Mesenchymal stem cell (in vitro differentiated cells and primary cell): Measurements from ENCODE around the gene ATP8B1.

ENCODE experiments used
- DNase-seq: peaks from one replicate; pipeline ENCODE4 v3.0.0-alpha.2; 2013
- H2AFZ ChIP-seq: one replicate; pipeline ENCODE4 v1.6.1; 2013; ENCODE audit warnings: low read depth, mild to moderate bottlenecking, control low read depth, inconsistent platforms, low read length, moderate library complexity
- H2AK5ac ChIP-seq: 2 replicates; pipeline ENCODE4 v1.6.1; 2013; ENCODE audit warnings: low read length, moderate library complexity, mild to moderate bottlenecking, inconsistent platforms; ENCODE audit not compliant: severe bottlenecking
- H2BK120ac ChIP-seq: one replicate; pipeline ENCODE4 v1.6.1; 2013; ENCODE audit warnings: low read depth, mild to moderate bottlenecking, inconsistent platforms, low read length, moderate library complexity
- H2BK12ac ChIP-seq, 2 experiments: one replicate each; pipeline ENCODE4 v1.6.1; 2013; ENCODE audit warnings: inconsistent platforms in 2 of 2, low read length in 2 of 2, mild to moderate bottlenecking in 2 of 2, moderate library complexity in 2 of 2, control low read depth in 1 of 2
- H2BK15ac ChIP-seq: one replicate; pipeline ENCODE4 v1.6.1; 2013; ENCODE audit warnings: mild to moderate bottlenecking, low read depth, inconsistent platforms; ENCODE audit not compliant: poor library complexity, severe bottlenecking
- H2BK5ac ChIP-seq: 2 replicates; pipeline ENCODE4 v1.6.1; 2013; ENCODE audit warnings: low read depth, mild to moderate bottlenecking, low read length, control low read depth, inconsistent platforms; ENCODE audit not compliant: poor library complexity, severe bottlenecking
- H3K14ac ChIP-seq, 2 experiments: one replicate each; pipeline ENCODE4 v1.6.1; 2013; ENCODE audit warnings: inconsistent platforms in 2 of 2, low read length in 2 of 2, control low read depth in 1 of 2, mild to moderate bottlenecking in 1 of 2, moderate library complexity in 1 of 2
- H3K18ac ChIP-seq, 2 experiments: one replicate each; pipeline ENCODE4 v1.6.1; 2013; ENCODE audit warnings: inconsistent platforms in 2 of 2, low read length in 2 of 2, control low read depth in 1 of 2, low read depth in 1 of 2, mild to moderate bottlenecking in 1 of 2
- H3K23ac ChIP-seq, 2 experiments: one replicate each; pipeline ENCODE4 v1.6.1; 2013; ENCODE audit warnings: inconsistent platforms in 2 of 2, low read length in 2 of 2, mild to moderate bottlenecking in 2 of 2, moderate library complexity in 2 of 2, control low read depth in 1 of 2
- H3K27ac ChIP-seq: 2 replicates; pipeline ENCODE4 v1.5.1; 2013; ENCODE audit warnings: mild to moderate bottlenecking, moderate library complexity, low read length, control low read depth, inconsistent platforms; ENCODE audit not compliant: poor library complexity, severe bottlenecking
- H3K27me3 ChIP-seq, 2 experiments: 2 replicates each; pipeline versions ENCODE4 v1.6.1 to v1.7.0; 2013; ENCODE audit warnings: low read length in 2 of 2, mild to moderate bottlenecking in 2 of 2, moderate library complexity in 2 of 2, control low read depth in 1 of 2, inconsistent platforms in 1 of 2; ENCODE audit not compliant: control insufficient read depth in 1 of 2, insufficient read depth in 1 of 2
- H3K36me3 ChIP-seq, 2 experiments: 2 replicates each; pipeline versions ENCODE4 v1.6.1 to v1.7.0; 2013; ENCODE audit warnings: low read length in 2 of 2, control low read depth in 1 of 2, inconsistent platforms in 1 of 2, low read depth in 1 of 2, mild to moderate bottlenecking in 1 of 2; ENCODE audit not compliant: insufficient read depth in 2 of 2, control insufficient read depth in 1 of 2
- H3K4ac ChIP-seq, 2 experiments: one replicate each; pipeline ENCODE4 v1.6.1; 2013; ENCODE audit warnings: inconsistent platforms in 2 of 2, low read length in 2 of 2, mild to moderate bottlenecking in 2 of 2, moderate library complexity in 2 of 2, control low read depth in 1 of 2, low read depth in 1 of 2
- H3K4me1 ChIP-seq: 2 replicates; pipeline ENCODE4 v1.6.1; 2013; ENCODE audit warnings: low read depth, low read length, control low read depth; ENCODE audit not compliant: control insufficient read depth, insufficient read depth
- H3K4me2 ChIP-seq: 2 replicates; pipeline ENCODE4 v1.6.1; 2013; ENCODE audit warnings: low read length, mild to moderate bottlenecking, inconsistent platforms; ENCODE audit not compliant: poor library complexity, severe bottlenecking
- H3K4me3 ChIP-seq, 2 experiments: 2 replicates each; pipeline versions ENCODE4 v1.5.1 to v1.7.0; 2013; ENCODE audit warnings: low read length in 2 of 2, mild to moderate bottlenecking in 2 of 2, control low read depth in 1 of 2, low read depth in 1 of 2; ENCODE audit not compliant: insufficient read depth in 1 of 2
- H3K79me1 ChIP-seq: replicated peaks from 2 replicates; pipeline ENCODE4 v1.6.1; 2013; ENCODE audit warnings: mild to moderate bottlenecking, control low read depth, low read length, inconsistent platforms; ENCODE audit not compliant: poor library complexity, severe bottlenecking
- H3K9ac ChIP-seq: 2 replicates; pipeline ENCODE4 v1.7.0; 2013; ENCODE audit warnings: mild to moderate bottlenecking, low read length, moderate library complexity
- H3K9me3 ChIP-seq: 2 replicates; pipeline ENCODE4 v1.7.0; 2013; ENCODE audit warnings: mild to moderate bottlenecking, low read length; ENCODE audit not compliant: control insufficient read depth
- H4K8ac ChIP-seq: one replicate; pipeline ENCODE4 v1.6.1; 2013; ENCODE audit warnings: inconsistent platforms, mild to moderate bottlenecking, low read length, moderate library complexity
- H4K91ac ChIP-seq: one replicate; pipeline ENCODE4 v1.6.1; 2013; ENCODE audit warnings: mild to moderate bottlenecking, low read length, inconsistent platforms
- WGBS: methylation state at CpG from one replicate; pipeline ENCODE4 v1.1.7; 2013; ENCODE audit warnings: mixed read lengths; 5-methylcytosine and 5-hydroxymethylcytosine counted together

Gene ATP8B1

DNA sequence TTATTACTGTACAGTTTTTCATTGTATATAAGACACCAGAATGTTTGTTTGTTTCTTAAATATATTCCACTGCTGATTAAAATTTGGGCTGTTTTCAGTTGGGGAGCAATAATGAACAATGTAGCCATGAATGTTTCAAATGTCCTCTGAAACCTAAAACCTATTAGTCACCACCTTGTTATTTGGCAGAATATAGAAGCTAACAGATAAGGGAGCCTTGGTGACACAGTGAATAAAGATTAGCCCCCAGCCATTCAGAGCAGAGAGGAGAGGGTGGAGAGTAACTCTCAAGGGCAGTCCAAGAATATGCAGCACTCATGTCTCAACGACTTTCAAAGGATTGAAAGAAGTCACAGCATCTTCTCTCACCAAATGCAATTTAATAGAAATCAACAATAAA, 43.1 kb upstream of the ATP8B1 start:
- Histone ChIP-seq H2BK15ac (no peak overlapping the region), H2AK5ac (no peak overlapping the region)

GRCh38 chr18:57845605-57846074, 42.5 kb upstream of the ATP8B1 start:
- H2BK12ac ChIP-seq, result no peak overlapping the region
- H2BK120ac ChIP-seq, result no peak overlapping the region
- no peak overlapping the region for H2BK15ac ChIP-seq
- H3K27ac ChIP-seq, result peak overlapping the region; percentile 2
- no peak overlapping the region for H3K18ac ChIP-seq
- no peaks in the 10 kb centered on the region for H3K9me3 ChIP-seq
- no peak overlapping the region for H3K9ac ChIP-seq
- 89% methylated on average over 3 of the region's 3 CpGs for WGBS
- H2BK5ac ChIP-seq, result no peak overlapping the region
- no peak overlapping the region for H3K4ac ChIP-seq
- no peaks in the 10 kb centered on the region for H3K36me3 ChIP-seq
- H2AFZ ChIP-seq, result no peak overlapping the region
- no peak overlapping the region for H3K4me3 ChIP-seq
- H3K79me1 ChIP-seq, result no peaks in the 10 kb centered on the region
- no peak overlapping the region for H3K4me2 ChIP-seq
- no peak overlapping the region for H4K91ac ChIP-seq
- peak overlapping the region; percentile 45 for H2AK5ac ChIP-seq
- no peaks in the 10 kb centered on the region for H3K4me1 ChIP-seq
- no peak for DNase-seq
- H4K8ac ChIP-seq, result no peak overlapping the region
- H3K27me3 ChIP-seq, result no peaks in the 10 kb centered on the region
- H3K14ac ChIP-seq, result no peak overlapping the region
- no peak overlapping the region for H3K23ac ChIP-seq

More for the DNA sequence above, 43.1 kb upstream of the ATP8B1 start:
- Histone ChIP-seq H3K27me3 (no peaks in the 10 kb centered on the region), H4K91ac (no peak overlapping the region), H3K23ac (no peak overlapping the region), H2BK5ac (no peak overlapping the region), H3K4me2 (no peak overlapping the region), H2BK12ac (no peak overlapping the region), H3K9ac (no peak overlapping the region), H2AFZ (no peak overlapping the region), H3K9me3 (no peaks in the 10 kb centered on the region), H3K14ac (no peak overlapping the region), H3K4me1 (no peaks in the 10 kb centered on the region), H3K36me3 (no peaks in the 10 kb centered on the region), H3K27ac (no peak overlapping the region), H3K18ac (no peak overlapping the region), H3K79me1 (no peaks in the 10 kb centered on the region), H2BK120ac (no peak overlapping the region), H4K8ac (no peak overlapping the region), H3K4ac (no peak overlapping the region), H3K4me3 (no peak overlapping the region)
- WGBS, result no CpG with 5 or more reads among the region's 1 CpG
- DNase-seq, result peak; percentile 49

- Histone ChIP-seq H3K4ac (no peak overlapping the region), H3K4me2 (no peak overlapping the region), H3K36me3 (no peaks in the 10 kb centered on the region), H3K27me3 (no peaks in the 10 kb centered on the region), H4K91ac (no peak overlapping the region), H3K23ac (no peak overlapping the region), H2AFZ (no peak overlapping the region), H2BK12ac (no peak overlapping the region), H2AK5ac (no peak overlapping the region), H2BK5ac (no peak overlapping the region), H4K8ac (no peak overlapping the region), H3K14ac (no peak overlapping the region), H2BK120ac (no peak overlapping the region), H2BK15ac (no peak overlapping the region), H3K4me1 (no peaks in the 10 kb centered on the region), H3K9me3 (no peaks in the 10 kb centered on the region), H3K9ac (no peak overlapping the region), H3K79me1 (no peaks in the 10 kb centered on the region), H3K27ac (no peak overlapping the region), H3K18ac (no peak overlapping the region), H3K4me3 (no peak overlapping the region)
- no peak for DNase-seq
- WGBS, result 96% methylated on average over 5 of the region's 7 CpGs
Observed at GRCh38 chr18:57844319-57844718, 41.2 kb upstream of the ATP8B1 start.

- H2AFZ ChIP-seq, result no peak overlapping the region
- 83% methylated on average over 5 of the region's 5 CpGs for WGBS
- no peaks in the 10 kb centered on the region for H3K79me1 ChIP-seq
- H3K4me3 ChIP-seq, result no peak overlapping the region
- no peaks in the 10 kb centered on the region for H3K9me3 ChIP-seq
- H3K23ac ChIP-seq, result no peak overlapping the region
- no peak for DNase-seq
- no peak overlapping the region for H2BK5ac ChIP-seq
- no peaks in the 10 kb centered on the region for H3K27me3 ChIP-seq
- no peak overlapping the region for H2BK120ac ChIP-seq
- no peak overlapping the region for H3K9ac ChIP-seq
- H3K36me3 ChIP-seq, result no peaks in the 10 kb centered on the region
- H3K4me2 ChIP-seq, result no peak overlapping the region
- H3K4me1 ChIP-seq, result no peaks in the 10 kb centered on the region
- H3K27ac ChIP-seq, result no peak overlapping the region
- no peak overlapping the region for H4K8ac ChIP-seq
- no peak overlapping the region for H4K91ac ChIP-seq
- peak overlapping the region in 1 of 2 experiments; percentile 31 for H2BK12ac ChIP-seq
- peak overlapping the region; percentile 3 for H2AK5ac ChIP-seq
- no peak overlapping the region for H3K14ac ChIP-seq
- no peak overlapping the region for H3K18ac ChIP-seq
- H2BK15ac ChIP-seq, result no peak overlapping the region
- no peak overlapping the region for H3K4ac ChIP-seq
Observed at GRCh38 chr18:57843386-57843785, 40.3 kb upstream of the ATP8B1 start.
